Hippocampal formation (tissue), 2 donors: ENCODE measurements around the gene CHEK1.
"Not testable (repeated sequence)": the region's sequence is repeated elsewhere in the genome, so short reads cannot be mapped to it uniquely, and the experiment has no call there.

Experiments
- DNase-seq, 2 donors: peaks; one replicate each; lab custom pipeline; 2025; lab: John Stamatoyannopoulos, UW

Gene CHEK1

DNA sequence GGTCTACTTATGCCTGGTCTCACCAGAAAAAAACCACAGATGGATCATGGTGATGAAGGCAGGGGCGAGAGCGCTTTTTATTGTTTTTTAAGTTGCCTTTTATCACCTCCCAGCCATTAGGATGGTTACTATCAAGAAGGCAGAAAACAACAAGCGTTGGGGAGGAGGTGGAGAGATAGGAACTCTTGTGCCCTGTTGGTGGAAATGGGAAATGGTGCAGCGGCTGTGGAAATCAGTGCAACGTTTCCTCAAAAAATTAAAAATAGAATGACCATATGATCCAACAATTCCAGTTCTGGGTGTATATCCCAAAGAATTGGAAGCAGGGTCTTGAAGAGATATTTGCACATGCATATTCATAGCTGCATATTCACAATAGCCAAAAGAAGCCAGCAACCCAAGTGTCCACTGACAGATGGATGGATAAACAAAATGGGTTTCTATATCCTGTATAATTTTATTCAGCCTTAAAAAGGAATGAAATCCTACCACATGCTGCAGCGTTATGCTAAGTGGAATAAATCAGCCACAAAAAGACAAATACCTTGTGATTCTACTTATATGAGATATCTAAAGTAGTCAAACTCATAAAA is 76.2 kb downstream of the CHEK1 start:
- DNase-seq: no peak

- no peak for DNase-seq
These were observed 77.1 kb downstream of the CHEK1 start for GRCh38 chr11:125701858-125702621.

DNA sequence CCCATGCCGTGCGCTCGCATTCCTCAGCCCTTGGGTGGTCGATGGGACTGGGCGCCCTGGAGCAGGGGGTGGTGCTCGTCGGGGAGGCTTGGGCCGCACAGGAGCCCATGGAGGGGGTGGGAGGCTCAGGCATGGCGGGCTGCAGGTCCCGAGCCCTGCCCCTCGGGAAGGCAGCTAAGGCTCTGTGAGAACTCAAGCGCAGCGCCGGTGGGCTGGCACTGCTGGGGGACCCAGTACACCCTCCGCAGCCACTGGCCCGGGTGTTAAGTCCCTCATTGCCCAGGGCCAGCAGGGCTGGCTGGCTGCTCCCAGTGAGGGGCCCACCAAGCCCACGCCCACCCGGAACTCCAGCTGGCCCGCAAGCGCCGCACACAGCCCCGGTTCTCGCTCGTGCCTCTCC is 79.7 kb downstream of the CHEK1 start:
- not testable (repeated sequence) for DNase-seq

DNA sequence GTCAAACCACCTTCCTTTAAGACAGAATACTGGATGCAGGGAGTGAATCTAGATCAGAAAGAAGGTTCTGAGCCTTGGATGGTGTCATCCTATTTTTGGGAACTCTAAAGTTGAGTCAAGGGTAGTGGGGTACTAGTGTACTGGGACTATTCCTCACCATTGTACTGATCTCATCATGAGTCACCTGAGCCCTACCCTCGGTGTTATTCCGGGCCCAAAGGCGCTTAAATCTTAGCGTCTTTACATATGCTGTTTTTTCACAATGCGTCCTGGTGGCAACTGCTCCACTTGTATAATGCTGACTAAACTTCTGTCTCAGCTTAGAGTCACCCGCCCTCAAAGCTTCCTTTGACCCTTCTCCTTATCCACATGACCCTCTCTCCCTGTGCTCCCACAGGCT is 95.8 kb downstream of the CHEK1 start:
- no peak for DNase-seq

DNA sequence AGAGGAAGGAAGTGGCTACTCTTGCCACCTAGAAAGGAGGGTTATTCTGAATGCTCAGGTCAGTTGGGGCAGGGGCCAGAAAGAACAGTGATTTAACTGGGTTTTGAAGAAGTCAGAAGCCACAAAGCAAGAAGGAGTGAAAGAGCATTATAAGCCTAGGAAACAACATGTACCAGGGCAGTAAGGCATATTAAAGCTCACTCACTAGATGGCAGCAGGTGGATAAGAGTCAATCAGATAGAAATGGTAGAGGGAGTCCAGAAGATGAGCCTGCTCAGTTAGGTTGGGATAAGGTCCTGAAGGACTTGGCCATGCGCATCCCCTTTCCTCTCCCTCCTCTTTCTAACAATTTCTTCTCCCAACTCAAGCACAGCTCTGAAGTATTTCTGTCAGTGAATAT is 99.2 kb downstream of the CHEK1 start:
- no peak for DNase-seq
